GM12801 (cell line): ENCODE measurements around the gene EPC1.

Experiments
- CTCF ChIP-seq: IDR thresholded peaks from one replicate; pipeline ENCODE4 v1.5.1; 2011; ENCODE audit warnings: control low read depth; ENCODE audit not compliant: insufficient read length; ENCODE audit errors: extremely low read depth

Gene EPC1

GRCh38 chr10:32381165-32381564 lies 34.2 kb upstream of the EPC1 start:
- no peak for TF ChIP-seq CTCF

- TF ChIP-seq CTCF, result no peak
Observed at GRCh38 chr10:32379950-32380551, 33.1 kb upstream of the EPC1 start.

- no peak for TF ChIP-seq CTCF
Observed at GRCh38 chr10:32379318-32379949, 32.5 kb upstream of the EPC1 start.

GRCh38 chr10:32378363-32379317 lies 31.7 kb upstream of the EPC1 start:
- no peak for TF ChIP-seq CTCF

GRCh38 chr10:32377458-32378259 lies 30.7 kb upstream of the EPC1 start:
- no peak for TF ChIP-seq CTCF

- TF ChIP-seq CTCF, result no peak
Observed at GRCh38 chr10:32376771-32377170, 29.8 kb upstream of the EPC1 start.

GRCh38 chr10:32376097-32376496 lies 29.1 kb upstream of the EPC1 start:
- TF ChIP-seq CTCF, result no peak
